WERI-Rb-1 (cell line): Measurements from ENCODE around the gene PHIP.

ENCODE experiments used
- DNase-seq: peaks from one replicate; pipeline ENCODE4 v3.0.0-alpha.2; 2020
- H3K27ac ChIP-seq: fragments of 250-450 bp; sonication (Bioruptor Pico); 2 replicates; pipeline ENCODE4 v1.5.1; 2020; ENCODE audit warnings: mild to moderate bottlenecking, moderate library complexity
- H3K27me3 ChIP-seq: fragments of 250-450 bp; sonication (Bioruptor Pico); 2 replicates; pipeline ENCODE4 v1.5.1; 2021; ENCODE audit warnings: mild to moderate bottlenecking, low read depth, moderate library complexity; ENCODE audit not compliant: insufficient read depth, severe bottlenecking
- H3K36me3 ChIP-seq: fragments of 250-450 bp; sonication (Bioruptor Pico); 2 replicates; pipeline ENCODE4 v1.5.1; 2020; ENCODE audit warnings: mild to moderate bottlenecking, moderate library complexity
- H3K4me3 ChIP-seq: 2 replicates; pipeline ENCODE4 v1.5.1; 2011; ENCODE audit warnings: low read depth, mild to moderate bottlenecking, control low read depth, low read length
- H3K9me3 ChIP-seq: fragments of 250-450 bp; sonication (Bioruptor Pico); 2 replicates; pipeline ENCODE4 v1.5.1; 2021; ENCODE audit warnings: mild to moderate bottlenecking, moderate library complexity; ENCODE audit not compliant: severe bottlenecking
- TF ChIP-seq, protein P1 (sequence below): IDR thresholded peaks from 2 replicates; pipeline ENCODE4 v1.5.1; 2011; ENCODE audit warnings: low read depth, mild to moderate bottlenecking, control low read depth, inconsistent platforms, low read length

Gene PHIP

DNA sequence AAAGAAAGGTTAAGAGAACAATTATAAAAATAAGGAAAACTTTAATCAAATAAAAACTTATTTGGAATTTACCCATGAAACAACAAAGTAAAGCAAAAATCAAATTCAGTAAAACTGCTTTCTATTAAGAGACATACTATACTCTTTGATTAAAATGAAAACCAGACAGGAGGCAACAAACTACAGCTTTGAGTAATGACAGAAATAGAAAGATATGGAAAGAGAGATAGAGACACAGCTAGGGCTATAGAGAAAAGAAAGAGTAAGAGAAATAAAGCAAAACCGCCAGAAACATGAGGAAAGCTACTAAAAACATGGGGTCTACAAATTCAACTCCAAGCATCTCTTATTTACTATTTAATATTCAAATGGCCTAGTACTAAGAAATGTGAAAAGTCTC is 67.6 kb downstream of the PHIP start:
- Histone ChIP-seq H3K36me3 (peaks cover 35% of the 10 kb centered on the region), H3K4me3 (no peak overlapping the region), H3K9me3 (no peaks in the 10 kb centered on the region), H3K27ac (no peak overlapping the region), H3K27me3 (no peaks in the 10 kb centered on the region)
- TF ChIP-seq, protein P1, sequence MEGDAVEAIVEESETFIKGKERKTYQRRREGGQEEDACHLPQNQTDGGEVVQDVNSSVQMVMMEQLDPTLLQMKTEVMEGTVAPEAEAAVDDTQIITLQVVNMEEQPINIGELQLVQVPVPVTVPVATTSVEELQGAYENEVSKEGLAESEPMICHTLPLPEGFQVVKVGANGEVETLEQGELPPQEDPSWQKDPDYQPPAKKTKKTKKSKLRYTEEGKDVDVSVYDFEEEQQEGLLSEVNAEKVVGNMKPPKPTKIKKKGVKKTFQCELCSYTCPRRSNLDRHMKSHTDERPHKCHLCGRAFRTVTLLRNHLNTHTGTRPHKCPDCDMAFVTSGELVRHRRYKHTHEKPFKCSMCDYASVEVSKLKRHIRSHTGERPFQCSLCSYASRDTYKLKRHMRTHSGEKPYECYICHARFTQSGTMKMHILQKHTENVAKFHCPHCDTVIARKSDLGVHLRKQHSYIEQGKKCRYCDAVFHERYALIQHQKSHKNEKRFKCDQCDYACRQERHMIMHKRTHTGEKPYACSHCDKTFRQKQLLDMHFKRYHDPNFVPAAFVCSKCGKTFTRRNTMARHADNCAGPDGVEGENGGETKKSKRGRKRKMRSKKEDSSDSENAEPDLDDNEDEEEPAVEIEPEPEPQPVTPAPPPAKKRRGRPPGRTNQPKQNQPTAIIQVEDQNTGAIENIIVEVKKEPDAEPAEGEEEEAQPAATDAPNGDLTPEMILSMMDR: no peak
- DNase-seq: no peak

DNA sequence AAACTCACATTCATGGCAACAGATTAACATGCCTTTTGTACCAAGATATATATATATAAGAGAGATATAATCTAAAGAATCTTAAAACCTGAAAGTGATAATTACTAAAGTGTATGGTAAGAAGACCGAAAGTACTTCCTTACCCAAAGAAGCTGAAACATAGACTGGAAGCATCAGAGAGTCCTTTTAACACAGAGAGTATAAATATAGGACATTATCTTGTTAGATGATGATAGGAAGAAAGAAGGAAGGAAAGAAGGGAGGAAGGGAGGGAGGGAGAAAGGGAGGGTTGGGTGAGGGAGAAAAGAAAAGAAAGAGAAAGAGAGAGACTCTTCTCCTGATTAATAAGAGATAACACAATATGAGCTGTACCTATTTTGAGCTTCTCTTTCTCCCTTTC is 68.2 kb downstream of the PHIP start:
- Histone ChIP-seq H3K27ac (no peak overlapping the region), H3K27me3 (no peaks in the 10 kb centered on the region), H3K36me3 (peaks cover 33% of the 10 kb centered on the region), H3K4me3 (no peak overlapping the region), H3K9me3 (no peaks in the 10 kb centered on the region)
- DNase-seq: no peak
- TF ChIP-seq, protein P1: no peak

DNA sequence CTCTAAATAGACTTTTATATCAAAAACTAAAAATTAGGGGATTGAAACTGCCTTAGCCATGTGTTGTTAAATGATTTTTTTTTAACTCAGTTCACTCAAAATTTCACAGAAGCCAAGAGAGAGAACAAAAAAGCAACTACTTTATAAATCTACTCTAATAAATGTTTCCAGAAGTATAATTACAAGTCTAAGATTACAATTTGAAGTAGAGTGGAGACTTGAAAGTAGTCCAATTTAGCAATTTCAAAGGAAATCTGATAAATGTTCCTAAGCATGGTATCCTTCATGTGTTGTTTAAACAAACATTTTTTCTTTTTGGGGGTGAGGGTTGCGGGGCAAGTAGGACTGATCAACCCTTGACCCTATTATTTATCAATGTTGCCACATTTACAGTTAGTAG is 72.6 kb downstream of the PHIP start:
- H3K27ac ChIP-seq: no peak overlapping the region
- TF ChIP-seq, protein P1: no peak
- peaks cover 48% of the 10 kb centered on the region for H3K36me3 ChIP-seq
- no peak for DNase-seq
- no peak overlapping the region for H3K4me3 ChIP-seq
- H3K9me3 ChIP-seq: no peaks in the 10 kb centered on the region
- H3K27me3 ChIP-seq: no peaks in the 10 kb centered on the region

DNA sequence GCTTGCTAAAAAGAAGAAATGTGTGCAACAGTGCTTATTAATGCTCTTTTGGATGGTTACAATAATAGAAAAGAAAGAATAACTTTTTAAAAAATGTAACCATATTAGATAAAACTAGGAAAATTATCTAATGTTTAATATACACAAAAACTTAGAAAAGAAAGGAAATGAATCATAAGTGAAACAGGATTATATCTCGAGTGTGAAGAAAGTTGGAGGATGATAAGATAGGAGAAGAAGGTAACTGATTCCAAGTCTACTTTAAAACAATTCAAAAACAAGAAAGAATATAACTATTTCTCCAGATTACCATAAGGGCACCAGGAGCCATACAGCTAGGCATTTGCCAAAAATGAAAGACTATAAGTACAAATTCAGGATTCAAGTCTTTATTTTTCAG is 73.0 kb downstream of the PHIP start:
- no peak for DNase-seq
- Histone ChIP-seq H3K27me3 (no peaks in the 10 kb centered on the region), H3K36me3 (peaks cover 52% of the 10 kb centered on the region), H3K4me3 (no peak overlapping the region), H3K9me3 (no peaks in the 10 kb centered on the region), H3K27ac (no peak overlapping the region)
- TF ChIP-seq, protein P1: no peak

DNA sequence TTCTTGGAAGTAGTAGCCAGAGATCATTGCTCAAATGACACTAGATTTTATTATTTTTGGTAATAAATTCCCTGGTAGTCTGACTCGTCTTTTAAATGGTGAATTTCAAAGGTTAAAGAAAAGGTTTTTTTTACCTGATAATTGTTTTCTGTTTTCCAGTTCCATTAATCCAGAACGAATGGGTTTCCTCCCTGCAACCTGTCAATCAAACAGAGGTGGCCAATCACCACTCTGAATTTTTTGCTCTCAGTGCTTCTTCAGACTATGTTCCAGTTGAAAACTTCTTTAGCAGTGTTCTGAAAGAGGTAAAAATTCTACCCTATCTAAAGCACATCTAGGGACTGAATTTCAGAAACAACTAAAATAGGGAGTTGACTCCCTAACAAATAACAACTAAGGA is 73.8 kb downstream of the PHIP start:
- Histone ChIP-seq H3K36me3 (peaks cover 58% of the 10 kb centered on the region), H3K9me3 (no peaks in the 10 kb centered on the region), H3K4me3 (no peak overlapping the region), H3K27ac (no peak overlapping the region), H3K27me3 (no peaks in the 10 kb centered on the region)
- TF ChIP-seq, protein P1: no peak
- no peak for DNase-seq

DNA sequence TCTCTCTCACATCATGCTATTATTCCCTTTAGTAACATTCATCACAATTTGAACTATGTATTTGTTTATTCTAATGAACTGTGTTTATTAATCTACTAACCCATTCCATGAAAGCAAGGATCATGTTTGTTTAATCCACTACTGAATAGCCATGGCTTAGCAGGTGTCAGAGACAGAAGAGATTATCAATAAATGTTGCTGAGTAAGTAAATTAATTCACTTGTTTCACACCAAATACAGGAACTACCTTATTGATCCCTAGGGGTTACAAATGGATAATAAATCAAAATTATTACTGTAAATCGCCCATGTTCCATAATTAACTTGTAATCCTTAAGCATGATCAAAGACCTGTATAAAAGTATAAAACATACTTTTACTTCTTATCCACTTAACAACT is 76.6 kb downstream of the PHIP start:
- Histone ChIP-seq H3K36me3 (peaks cover 81% of the 10 kb centered on the region), H3K27ac (no peak overlapping the region), H3K9me3 (no peaks in the 10 kb centered on the region), H3K27me3 (no peaks in the 10 kb centered on the region), H3K4me3 (no peak overlapping the region)
- TF ChIP-seq, protein P1: no peak
- DNase-seq: no peak
